ENCODE results near the gene RAB1B. TPM values are rescaled to one million over a fixed set of nuclear protein-coding genes. Genes with fewer than 3 reads are reported as not detected.

Gene RAB1B
- total RNA-seq, 1 donor: 88.9 TPM

- H3K4me3 ChIP-seq (ENCODE audit: low read depth, low read length): peak overlapping the region; percentile 90
- DNase-seq (ENCODE audit: low read depth): peak; percentile 23
- TF ChIP-seq, protein P1, sequence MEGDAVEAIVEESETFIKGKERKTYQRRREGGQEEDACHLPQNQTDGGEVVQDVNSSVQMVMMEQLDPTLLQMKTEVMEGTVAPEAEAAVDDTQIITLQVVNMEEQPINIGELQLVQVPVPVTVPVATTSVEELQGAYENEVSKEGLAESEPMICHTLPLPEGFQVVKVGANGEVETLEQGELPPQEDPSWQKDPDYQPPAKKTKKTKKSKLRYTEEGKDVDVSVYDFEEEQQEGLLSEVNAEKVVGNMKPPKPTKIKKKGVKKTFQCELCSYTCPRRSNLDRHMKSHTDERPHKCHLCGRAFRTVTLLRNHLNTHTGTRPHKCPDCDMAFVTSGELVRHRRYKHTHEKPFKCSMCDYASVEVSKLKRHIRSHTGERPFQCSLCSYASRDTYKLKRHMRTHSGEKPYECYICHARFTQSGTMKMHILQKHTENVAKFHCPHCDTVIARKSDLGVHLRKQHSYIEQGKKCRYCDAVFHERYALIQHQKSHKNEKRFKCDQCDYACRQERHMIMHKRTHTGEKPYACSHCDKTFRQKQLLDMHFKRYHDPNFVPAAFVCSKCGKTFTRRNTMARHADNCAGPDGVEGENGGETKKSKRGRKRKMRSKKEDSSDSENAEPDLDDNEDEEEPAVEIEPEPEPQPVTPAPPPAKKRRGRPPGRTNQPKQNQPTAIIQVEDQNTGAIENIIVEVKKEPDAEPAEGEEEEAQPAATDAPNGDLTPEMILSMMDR (IDR thresholded peaks at IDR 0.05; ENCODE audit: insufficient read depth, low read depth, low read length): no peak
Measured at GRCh38 chr11:66287889-66288670, 19.6 kb downstream of the RAB1B start.

DNA sequence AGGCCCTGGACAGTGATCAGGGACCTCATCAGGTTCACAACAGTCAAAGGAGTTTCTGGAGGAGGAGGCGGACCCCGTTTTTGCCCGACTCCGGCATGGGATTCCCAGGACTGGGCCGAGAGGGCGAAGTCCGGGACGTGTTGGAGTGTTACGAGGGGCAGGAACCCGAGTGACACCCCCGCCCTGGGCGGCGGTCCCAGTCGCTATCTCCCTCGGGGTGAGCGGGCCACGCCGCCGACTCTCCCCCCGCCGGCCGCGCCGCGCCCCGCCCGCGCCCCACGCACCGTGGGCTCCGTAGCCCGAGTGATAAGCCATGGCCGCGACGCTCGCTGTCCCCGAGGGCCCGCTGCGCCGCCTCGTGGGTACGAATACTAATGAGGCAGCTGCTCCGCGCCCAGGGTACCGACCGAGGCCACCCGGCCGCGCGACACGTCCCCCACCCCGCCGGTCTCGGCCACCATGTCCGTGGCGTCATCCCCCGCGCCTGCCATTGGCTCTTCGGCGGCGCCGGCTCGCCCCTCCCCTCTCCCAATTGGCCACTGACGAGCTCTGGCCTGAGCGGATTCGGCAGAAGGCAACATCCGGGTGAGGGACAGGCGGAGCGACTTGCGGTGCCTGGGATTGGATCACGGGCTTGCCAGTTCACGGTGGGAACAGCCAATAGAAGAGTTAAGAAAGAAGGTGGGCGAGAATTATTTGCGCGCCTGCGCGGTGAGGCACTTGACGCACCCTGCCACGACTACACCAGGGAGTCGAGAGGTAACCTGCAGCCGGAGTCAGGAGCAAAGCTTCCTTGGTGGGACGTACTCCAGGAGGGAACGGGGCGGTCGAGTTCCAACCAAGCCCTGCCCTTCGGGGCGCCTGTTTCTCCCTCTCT, 20.5 kb downstream of the RAB1B start, which contains the start of gene YIF1A:
TSS of gene YIF1A (minus strand) at position 473 of the 877 bp plus-strand sequence. CDS start at position 315, 158 bp downstream.
- peak within 1 kb of the TSS; percentile 90 for H3K4me3 ChIP-seq (ENCODE audit: low read depth, low read length)
- peak; percentile 100 for DNase-seq (ENCODE audit: low read depth)
- TF ChIP-seq, protein P1 (IDR thresholded peaks at IDR 0.05; ENCODE audit: insufficient read depth, low read depth, low read length): no peak

- TF ChIP-seq, protein P1 (IDR thresholded peaks at IDR 0.05; ENCODE audit: insufficient read depth, low read depth, low read length): no peak
- H3K4me3 ChIP-seq (ENCODE audit: low read depth, low read length): peak overlapping the region; percentile 90
- no peak for DNase-seq (ENCODE audit: low read depth)
Measured at GRCh38 chr11:66289548-66290329, 21.3 kb downstream of the RAB1B start.

- no peak for DNase-seq (ENCODE audit: low read depth)
- no peak overlapping the region for H3K4me3 ChIP-seq (ENCODE audit: low read depth, low read length)
- TF ChIP-seq, protein P1 (IDR thresholded peaks at IDR 0.05; ENCODE audit: insufficient read depth, low read depth, low read length): no peak
Measured at GRCh38 chr11:66290330-66290621, 21.8 kb downstream of the RAB1B start.

- no peak for DNase-seq (ENCODE audit: low read depth)
- H3K4me3 ChIP-seq (ENCODE audit: low read depth, low read length): no peak overlapping the region
- TF ChIP-seq, protein P1 (IDR thresholded peaks at IDR 0.05; ENCODE audit: insufficient read depth, low read depth, low read length): no peak
Measured at GRCh38 chr11:66291303-66291705, 22.9 kb downstream of the RAB1B start.

- H3K4me3 ChIP-seq (ENCODE audit: low read depth, low read length): no peak within 1 kb of the TSS
- no peak for DNase-seq (ENCODE audit: low read depth)
- TF ChIP-seq, protein P1 (IDR thresholded peaks at IDR 0.05; ENCODE audit: insufficient read depth, low read depth, low read length): no peak
Measured at GRCh38 chr11:66291706-66292542, 23.5 kb downstream of the RAB1B start, which contains the start of gene TMEM151A. TMEM151A (plus strand) TSS chr11:66291894; CDS start chr11:66292014, 120 bp downstream.

All from fibroblast of villous mesenchyme (primary cell).